ENCODE measurements around the gene PSMA2. TPM values are rescaled to one million over a fixed set of nuclear protein-coding genes. Genes with fewer than 3 reads are reported as not detected.

The PSMA2 gene
- 10 to 100 TPM; 24.8 to 64.2 TPM for total RNA-seq
- 100 to 1,000 TPM in 1 of 2 donors, 10 to 100 TPM in 1; 83.3 to 221 TPM for polyA plus RNA-seq

DNA sequence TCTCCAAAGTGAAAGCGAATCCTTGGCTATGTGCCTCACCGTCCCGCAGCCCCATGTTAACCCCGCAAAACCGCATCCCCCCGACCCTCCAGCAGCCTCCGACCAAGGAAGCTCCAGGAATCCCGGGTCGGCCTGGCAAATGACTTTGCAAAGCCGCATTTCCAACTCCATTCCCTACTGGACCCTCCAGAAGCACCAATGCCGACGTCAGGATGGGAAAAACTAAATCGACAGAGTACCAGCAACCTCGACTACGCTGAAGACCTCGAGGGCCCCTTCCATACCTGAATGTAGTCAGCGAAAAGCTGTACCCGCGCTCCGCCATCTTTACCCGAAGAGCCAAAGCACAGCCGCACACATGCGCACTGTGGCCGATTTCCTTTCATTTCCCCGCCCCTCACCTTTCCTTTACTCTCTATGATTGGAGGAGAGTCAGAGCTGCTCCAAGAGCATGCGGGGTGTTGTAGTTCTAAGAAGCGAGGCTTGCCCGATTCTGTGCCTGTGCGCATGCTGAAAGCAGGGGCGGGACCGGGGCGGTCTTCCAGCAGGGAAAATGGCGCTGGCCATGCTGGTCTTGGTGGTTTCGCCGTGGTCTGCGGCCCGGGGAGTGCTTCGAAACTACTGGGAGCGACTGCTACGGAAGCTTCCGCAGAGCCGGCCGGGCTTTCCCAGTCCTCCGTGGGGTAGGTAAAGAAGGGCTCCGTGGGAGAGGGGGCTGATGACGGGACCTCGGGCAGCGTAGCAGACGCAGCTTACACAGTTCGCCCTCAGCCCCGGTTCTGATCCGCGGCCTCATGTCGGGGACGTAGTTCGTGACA, at the start of gene PSMA2, which contains the start of gene MRPL32:
TSS of gene PSMA2 (minus strand) at position 341 of the 818 bp plus-strand sequence. CDS start at position 325, 16 bp downstream.
TSS of gene MRPL32 (plus strand) at position 543 of the 818 bp plus-strand sequence. CDS start at position 554, 11 bp downstream.
- H3K4me1 ChIP-seq (ENCODE audit: control insufficient read depth in 4 of 4, insufficient read depth in 4 of 4, low read length in 3 of 4), result peaks cover 10 to 57% (median 35%) of the 10 kb centered on the region in 4 donors
- peak within 1 kb of the TSS; percentile 73 to 96 for H3K27ac ChIP-seq (ENCODE audit: low read depth in 1 of 2, low read length in 2 of 2)
- peak within 1 kb of the TSS; percentile 74 to 95 (median 94) for H3K4me3 ChIP-seq (ENCODE audit: low read depth in 1 of 3, low read length in 3 of 3)
- no peak for TF ChIP-seq FOXA1 (IDR thresholded peaks at IDR 0.05)
- TF ChIP-seq FOXA2 (IDR thresholded peaks at IDR 0.05), result no peak
- TF ChIP-seq, protein P1, sequence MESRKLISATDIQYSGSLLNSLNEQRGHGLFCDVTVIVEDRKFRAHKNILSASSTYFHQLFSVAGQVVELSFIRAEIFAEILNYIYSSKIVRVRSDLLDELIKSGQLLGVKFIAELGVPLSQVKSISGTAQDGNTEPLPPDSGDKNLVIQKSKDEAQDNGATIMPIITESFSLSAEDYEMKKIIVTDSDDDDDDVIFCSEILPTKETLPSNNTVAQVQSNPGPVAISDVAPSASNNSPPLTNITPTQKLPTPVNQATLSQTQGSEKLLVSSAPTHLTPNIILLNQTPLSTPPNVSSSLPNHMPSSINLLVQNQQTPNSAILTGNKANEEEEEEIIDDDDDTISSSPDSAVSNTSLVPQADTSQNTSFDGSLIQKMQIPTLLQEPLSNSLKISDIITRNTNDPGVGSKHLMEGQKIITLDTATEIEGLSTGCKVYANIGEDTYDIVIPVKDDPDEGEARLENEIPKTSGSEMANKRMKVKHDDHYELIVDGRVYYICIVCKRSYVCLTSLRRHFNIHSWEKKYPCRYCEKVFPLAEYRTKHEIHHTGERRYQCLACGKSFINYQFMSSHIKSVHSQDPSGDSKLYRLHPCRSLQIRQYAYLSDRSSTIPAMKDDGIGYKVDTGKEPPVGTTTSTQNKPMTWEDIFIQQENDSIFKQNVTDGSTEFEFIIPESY (IDR thresholded peaks at IDR 0.05), result peak; percentile 43
- TF ChIP-seq SP1 (IDR thresholded peaks at IDR 0.05), result peak; percentile 71
- TF ChIP-seq, protein P2, sequence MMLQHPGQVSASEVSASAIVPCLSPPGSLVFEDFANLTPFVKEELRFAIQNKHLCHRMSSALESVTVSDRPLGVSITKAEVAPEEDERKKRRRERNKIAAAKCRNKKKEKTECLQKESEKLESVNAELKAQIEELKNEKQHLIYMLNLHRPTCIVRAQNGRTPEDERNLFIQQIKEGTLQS (IDR thresholded peaks at IDR 0.05), result no peak
- TF ChIP-seq, protein P3, sequence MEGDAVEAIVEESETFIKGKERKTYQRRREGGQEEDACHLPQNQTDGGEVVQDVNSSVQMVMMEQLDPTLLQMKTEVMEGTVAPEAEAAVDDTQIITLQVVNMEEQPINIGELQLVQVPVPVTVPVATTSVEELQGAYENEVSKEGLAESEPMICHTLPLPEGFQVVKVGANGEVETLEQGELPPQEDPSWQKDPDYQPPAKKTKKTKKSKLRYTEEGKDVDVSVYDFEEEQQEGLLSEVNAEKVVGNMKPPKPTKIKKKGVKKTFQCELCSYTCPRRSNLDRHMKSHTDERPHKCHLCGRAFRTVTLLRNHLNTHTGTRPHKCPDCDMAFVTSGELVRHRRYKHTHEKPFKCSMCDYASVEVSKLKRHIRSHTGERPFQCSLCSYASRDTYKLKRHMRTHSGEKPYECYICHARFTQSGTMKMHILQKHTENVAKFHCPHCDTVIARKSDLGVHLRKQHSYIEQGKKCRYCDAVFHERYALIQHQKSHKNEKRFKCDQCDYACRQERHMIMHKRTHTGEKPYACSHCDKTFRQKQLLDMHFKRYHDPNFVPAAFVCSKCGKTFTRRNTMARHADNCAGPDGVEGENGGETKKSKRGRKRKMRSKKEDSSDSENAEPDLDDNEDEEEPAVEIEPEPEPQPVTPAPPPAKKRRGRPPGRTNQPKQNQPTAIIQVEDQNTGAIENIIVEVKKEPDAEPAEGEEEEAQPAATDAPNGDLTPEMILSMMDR (IDR thresholded peaks at IDR 0.05; ENCODE audit: low read depth, low read length, missing input control), result no peak
- TF ChIP-seq YY1 (IDR thresholded peaks at IDR 0.05), result peak; percentile 99
- TF ChIP-seq, protein P4, sequence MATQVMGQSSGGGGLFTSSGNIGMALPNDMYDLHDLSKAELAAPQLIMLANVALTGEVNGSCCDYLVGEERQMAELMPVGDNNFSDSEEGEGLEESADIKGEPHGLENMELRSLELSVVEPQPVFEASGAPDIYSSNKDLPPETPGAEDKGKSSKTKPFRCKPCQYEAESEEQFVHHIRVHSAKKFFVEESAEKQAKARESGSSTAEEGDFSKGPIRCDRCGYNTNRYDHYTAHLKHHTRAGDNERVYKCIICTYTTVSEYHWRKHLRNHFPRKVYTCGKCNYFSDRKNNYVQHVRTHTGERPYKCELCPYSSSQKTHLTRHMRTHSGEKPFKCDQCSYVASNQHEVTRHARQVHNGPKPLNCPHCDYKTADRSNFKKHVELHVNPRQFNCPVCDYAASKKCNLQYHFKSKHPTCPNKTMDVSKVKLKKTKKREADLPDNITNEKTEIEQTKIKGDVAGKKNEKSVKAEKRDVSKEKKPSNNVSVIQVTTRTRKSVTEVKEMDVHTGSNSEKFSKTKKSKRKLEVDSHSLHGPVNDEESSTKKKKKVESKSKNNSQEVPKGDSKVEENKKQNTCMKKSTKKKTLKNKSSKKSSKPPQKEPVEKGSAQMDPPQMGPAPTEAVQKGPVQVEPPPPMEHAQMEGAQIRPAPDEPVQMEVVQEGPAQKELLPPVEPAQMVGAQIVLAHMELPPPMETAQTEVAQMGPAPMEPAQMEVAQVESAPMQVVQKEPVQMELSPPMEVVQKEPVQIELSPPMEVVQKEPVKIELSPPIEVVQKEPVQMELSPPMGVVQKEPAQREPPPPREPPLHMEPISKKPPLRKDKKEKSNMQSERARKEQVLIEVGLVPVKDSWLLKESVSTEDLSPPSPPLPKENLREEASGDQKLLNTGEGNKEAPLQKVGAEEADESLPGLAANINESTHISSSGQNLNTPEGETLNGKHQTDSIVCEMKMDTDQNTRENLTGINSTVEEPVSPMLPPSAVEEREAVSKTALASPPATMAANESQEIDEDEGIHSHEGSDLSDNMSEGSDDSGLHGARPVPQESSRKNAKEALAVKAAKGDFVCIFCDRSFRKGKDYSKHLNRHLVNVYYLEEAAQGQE (IDR thresholded peaks at IDR 0.05), result peak; percentile 63
- peak; percentile 16 to 22 for TF ChIP-seq RXRA (IDR thresholded peaks at IDR 0.05)
- TF ChIP-seq TAF1 (conservative IDR thresholded peaks at IDR 0.05), result peak; percentile 78
- TF ChIP-seq EGR1 (IDR thresholded peaks at IDR 0.05; ENCODE audit: low read depth in 2 of 2), result no peak
- no peak for TF ChIP-seq HNF4G (IDR thresholded peaks at IDR 0.05)
- TF ChIP-seq, protein P5, sequence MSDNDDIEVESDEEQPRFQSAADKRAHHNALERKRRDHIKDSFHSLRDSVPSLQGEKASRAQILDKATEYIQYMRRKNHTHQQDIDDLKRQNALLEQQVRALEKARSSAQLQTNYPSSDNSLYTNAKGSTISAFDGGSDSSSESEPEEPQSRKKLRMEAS (IDR thresholded peaks at IDR 0.05), result peak; percentile 88
- TF ChIP-seq HNF4A (conservative IDR thresholded peaks at IDR 0.05), result peak in 1 of 2 donors; percentile 5
- no peak for TF ChIP-seq JUND (IDR thresholded peaks at IDR 0.05)
- no peak for TF ChIP-seq NR2F2 (IDR thresholded peaks at IDR 0.05)
- TF ChIP-seq RAD21 (IDR thresholded peaks at IDR 0.05), result peak; percentile 22 to 35
- TF ChIP-seq GABPA (IDR thresholded peaks at IDR 0.05 in 1 of 2, conservative IDR thresholded peaks at IDR 0.05 in 1 of 2), result peak in 1 of 2 donors; percentile 66
- no peaks in the 10 kb centered on the region for H3K9me3 ChIP-seq (ENCODE audit: control insufficient read depth in 4 of 4, low read length in 3 of 4)
- H3K36me3 ChIP-seq (ENCODE audit: control insufficient read depth in 4 of 4, insufficient read depth in 3 of 4, low read depth in 1 of 4, low read length in 3 of 4), result peaks cover 2 to 19% (median 14%) of the 10 kb centered on the region in 4 donors
- under 1% methylated on average over 56 of the region's 56 CpGs for WGBS
- H3K27me3 ChIP-seq (ENCODE audit: control insufficient read depth in 4 of 4, insufficient read depth in 4 of 4, low read length in 3 of 4), result no peaks in the 10 kb centered on the region
- peak within 1 kb of the TSS; percentile 74 to 99 for H3K9ac ChIP-seq (ENCODE audit: low read depth in 1 of 2, low read length in 2 of 2)
- DNase-seq (ENCODE audit: low spot score), result peak; percentile 89
